HCT116 (cell line): Measurements from ENCODE around the gene NCKAP5. TPM values are rescaled to one million over a fixed set of nuclear protein-coding genes. Genes with fewer than 3 reads are reported as not detected.

Experiments used
- ATAC-seq: fragments of 200-7000 bp; cut with Tn5 transposase; 2 replicates; pipeline ENCODE4 v1.9.1; 2020; ENCODE audit warnings: mild to moderate bottlenecking, moderate library complexity
- BruUV-seq: library from RNA; stranded (reverse); fragments of 400-500 nt; replicated peaks from 2 replicates; lab custom pipeline; 2021; lab: Mats Ljungman, UMichigan
- CTCF ChIA-PET: fragments of 300-600 bp; sonication (Branson Sonifier 250); formaldehyde crosslinking; loops from one replicate; lab custom pipeline; 2021; ENCODE audit warnings: antibody characterized with exemption; lab: Charles Lee
- POLR2A ChIA-PET: fragments of 300-600, 350-600 bp; sonication (Branson Sonifier 250); formaldehyde crosslinking; loops from one replicate; lab custom pipeline; 2021; ENCODE audit warnings: antibody characterized with exemption; lab: Charles Lee
- RAD21 ChIA-PET, 2 experiments: fragments of 300-600 bp; sonication (Branson Sonifier 250); formaldehyde crosslinking; loops; one replicate each; lab custom pipeline; 2023; ENCODE audit warnings: low total read pairs in 2 of 2; ENCODE audit not compliant: uncharacterized antibody in 2 of 2, unreplicated experiment in 2 of 2, low non-redundant PET in 1 of 2; lab: Charles Lee
- DNase-seq: peaks from one replicate; pipeline ENCODE4 v3.0.0-alpha.2; 2010; ENCODE audit warnings: low read depth, low spot score
- H2AFZ ChIP-seq: fragments of 200-600 bp; shearing (Covaris generic), sonication (generic); 2 replicates; pipeline ENCODE4 v1.6.1; 2017; ENCODE audit warnings: low read depth, mixed run types, mixed read lengths, antibody characterized with exemption, low read length; ENCODE audit not compliant: poor library complexity, severe bottlenecking
- H3K27ac ChIP-seq: 2 replicates; pipeline ENCODE4 v1.5.1; 2012; ENCODE audit warnings: low read depth, low read length
- H3K27me3 ChIP-seq: fragments of 200-600 bp; sonication (generic); 2 replicates; pipeline ENCODE4 v1.6.1; 2016; ENCODE audit warnings: mixed run types, low read length, mixed read lengths; ENCODE audit not compliant: insufficient read depth
- H3K36me3 ChIP-seq, 2 experiments: fragments of 200-500 bp in 1 of 2; fragments of 200-600 bp in 1 of 2; sonication (Bioruptor generic) in 1 of 2; sonication (generic) in 1 of 2; 2 replicates each; pipeline versions ENCODE4 v1.5.1 to v1.6.1; 2014 to 2016; ENCODE audit warnings: low read length in 2 of 2, inconsistent platforms in 1 of 2, mixed read lengths in 1 of 2, mixed run types in 1 of 2; ENCODE audit not compliant: insufficient read depth in 2 of 2, control insufficient read depth in 1 of 2
- H3K4me1 ChIP-seq, 2 experiments: fragments of 200-600 bp in 1 of 2; sonication (generic) in 1 of 2; 2 replicates each; pipeline versions ENCODE4 v1.5.1 to v1.6.1; 2012 to 2017; ENCODE audit warnings: low read length in 2 of 2, inconsistent platforms in 1 of 2, mild to moderate bottlenecking in 1 of 2, mixed read lengths in 1 of 2, mixed run types in 1 of 2, moderate library complexity in 1 of 2; ENCODE audit not compliant: insufficient read depth in 2 of 2, control insufficient read depth in 1 of 2
- H3K4me2 ChIP-seq: fragments of 200-600 bp; sonication (generic); 2 replicates; pipeline ENCODE4 v1.6.1; 2017; ENCODE audit warnings: mixed run types, low read length, mixed read lengths
- H3K4me3 ChIP-seq, 2 experiments: fragments of 200-600 bp in 1 of 2; sonication (generic) in 1 of 2; replicated peaks in 1 of 2; 2 replicates each; pipeline ENCODE4 v1.5.1; 2011 to 2016; ENCODE audit warnings: low read length in 2 of 2, control low read depth in 1 of 2, low read depth in 1 of 2, mild to moderate bottlenecking in 1 of 2, mixed read lengths in 1 of 2, mixed run types in 1 of 2
- H3K79me2 ChIP-seq: fragments of 200-600 bp; sonication (generic); 2 replicates; pipeline ENCODE4 v1.6.1; 2017; ENCODE audit warnings: mild to moderate bottlenecking, mixed run types, low read length, moderate library complexity, mixed read lengths; ENCODE audit not compliant: insufficient read depth
- H3K9ac ChIP-seq: fragments of 200-600 bp; sonication (generic); 2 replicates; pipeline ENCODE4 v1.6.1; 2016; ENCODE audit warnings: low read length, mixed read lengths
- H3K9me2 ChIP-seq: fragments of 200-600 bp; sonication (generic), shearing (Covaris generic); 2 replicates; pipeline ENCODE4 v1.6.1; 2017; ENCODE audit warnings: mixed run types, mild to moderate bottlenecking, moderate library complexity; ENCODE audit not compliant: insufficient read depth
- H3K9me3 ChIP-seq, 2 experiments: fragments of 200-500 bp in 1 of 2; fragments of 200-600 bp in 1 of 2; sonication (Bioruptor generic) in 1 of 2; sonication (generic) in 1 of 2; 2 replicates each; pipeline ENCODE4 v1.6.1; 2014 to 2017; ENCODE audit warnings: low read length in 2 of 2, mixed read lengths in 2 of 2, inconsistent platforms in 1 of 2, low read depth in 1 of 2, mild to moderate bottlenecking in 1 of 2, mixed run types in 1 of 2, moderate library complexity in 1 of 2; ENCODE audit not compliant: control insufficient read depth in 1 of 2, insufficient read depth in 1 of 2
- H4K20me1 ChIP-seq: fragments of 200-600 bp; sonication (generic), shearing (Covaris generic); 2 replicates; pipeline ENCODE4 v1.6.1; 2017; ENCODE audit warnings: mixed run types, mild to moderate bottlenecking, moderate library complexity; ENCODE audit not compliant: insufficient read depth
- ATF3 ChIP-seq: IDR thresholded peaks from 2 replicates; pipeline ENCODE4 v1.6.1; 2012
- CBX3 ChIP-seq: IDR thresholded peaks from 2 replicates; pipeline ENCODE4 v1.6.1; 2012; ENCODE audit warnings: low read depth
- EZH2 ChIP-seq: fragments of 200-600 bp; sonication (generic); IDR thresholded peaks from 2 replicates; pipeline ENCODE4 v1.6.1; 2017; ENCODE audit warnings: antibody characterized with exemption, mixed run types
- FOSL1 ChIP-seq: IDR thresholded peaks from 2 replicates; pipeline ENCODE4 v1.6.1; 2012; ENCODE audit warnings: low read depth
- JUND ChIP-seq: IDR thresholded peaks from 2 replicates; pipeline ENCODE4 v1.6.1; 2012
- POLR2A ChIP-seq: IDR thresholded peaks from 2 replicates; pipeline ENCODE4 v1.7.0; 2011; ENCODE audit warnings: borderline replicate concordance; ENCODE audit not compliant: insufficient read depth, insufficient read length; ENCODE audit errors: extremely low read depth
- POLR2AphosphoS5 ChIP-seq: IDR thresholded peaks from 2 replicates; pipeline ENCODE4 v1.6.1; 2011; ENCODE audit warnings: mild to moderate bottlenecking, low read depth, low read length, moderate library complexity
- RAD21 ChIP-seq: IDR thresholded peaks from 2 replicates; pipeline ENCODE4 v1.6.1; 2012; ENCODE audit warnings: low read depth, mild to moderate bottlenecking
- SIN3A ChIP-seq: IDR thresholded peaks from 2 replicates; pipeline ENCODE4 v1.6.1; 2012; ENCODE audit warnings: low read depth
- SRF ChIP-seq: IDR thresholded peaks from 2 replicates; pipeline ENCODE4 v1.6.1; 2012; ENCODE audit warnings: low read depth
- TCF7L2 ChIP-seq: IDR thresholded peaks from 2 replicates; pipeline ENCODE4 v1.7.0; 2011; ENCODE audit warnings: borderline replicate concordance, inconsistent platforms; ENCODE audit not compliant: insufficient read depth, insufficient read length; ENCODE audit errors: extremely low read depth
- ZFX ChIP-seq: fragments of 450-650 bp; IDR thresholded peaks from 2 replicates; pipeline ENCODE4 v1.6.1; 2017
- ZNF274 ChIP-seq: fragments of 200-500 bp; sonication (Bioruptor generic); IDR thresholded peaks from 2 replicates; pipeline ENCODE4 v1.6.1; 2014; ENCODE audit warnings: mild to moderate bottlenecking, low read depth, low read length, inconsistent platforms
- intact Hi-C: fragments of 100-400 bp; cut with micrococcal nuclease; formaldehyde crosslinking; loops from 2 replicates; pipeline ENCODE4 v1.10.0; 2022
- total RNA-seq: library from RNA; stranded (reverse); gene quantifications from one replicate; pipeline ENCODE4 v1.2.1, GENCODE V29; 2021; ENCODE audit not compliant: unreplicated experiment
- TF ChIP-seq, protein P1 (sequence below): IDR thresholded peaks from 2 replicates; pipeline ENCODE4 v1.6.1; 2011; ENCODE audit warnings: mild to moderate bottlenecking, low read length, moderate library complexity; ENCODE audit not compliant: insufficient replicate concordance; ENCODE audit errors: extremely low read depth

NCKAP5 gene
- total RNA-seq, 1 experiment from 2014 or later, result 0.30 TPM

GRCh38 chr2:133523406-133523805 lies 44.9 kb downstream of the NCKAP5 start:
- ChIA-PET POLR2A (no interaction called here), RAD21 (no interaction called here), CTCF (interaction anchor here (1.0 kb wide), 1 partner anchor 257 kb away, joined by 3 read pairs; no protein-coding TSS in a partner anchor)
- no TSS peak for BruUV-seq
- H3K27ac ChIP-seq, result no peak overlapping the region
- H3K4me1 ChIP-seq, result no peaks in the 10 kb centered on the region
- H3K9me3 ChIP-seq, result no peaks in the 10 kb centered on the region
- intact Hi-C loops, result no loop called here
- H3K9me2 ChIP-seq, result no peaks in the 10 kb centered on the region
- H3K79me2 ChIP-seq, result no peaks in the 10 kb centered on the region
- H2AFZ ChIP-seq, result no peak overlapping the region
- ATAC-seq, result no peak
- no peak for TF ChIP-seq ZFX
- TF ChIP-seq, all 23 proteins: peak for 0
- DNase-seq, result no peak
- no peak overlapping the region for H3K9ac ChIP-seq
- no peak overlapping the region for H3K4me2 ChIP-seq
- H3K4me3 ChIP-seq, result no peak overlapping the region
- no peaks in the 10 kb centered on the region for H3K36me3 ChIP-seq
- H3K27me3 ChIP-seq, result no peaks in the 10 kb centered on the region
- H4K20me1 ChIP-seq, result no peaks in the 10 kb centered on the region

GRCh38 chr2:133522204-133522603 lies 46.1 kb downstream of the NCKAP5 start:
- ChIA-PET POLR2A (no interaction called here), CTCF (no interaction called here), RAD21 (no interaction called here)
- BruUV-seq, result no TSS peak
- DNase-seq (no peak), ATAC-seq (no peak)
- Histone ChIP-seq H3K9me2 (no peaks in the 10 kb centered on the region), H3K27me3 (no peaks in the 10 kb centered on the region), H3K36me3 (no peaks in the 10 kb centered on the region), H3K27ac (no peak overlapping the region), H3K4me1 (no peaks in the 10 kb centered on the region), H3K4me3 (no peak overlapping the region), H3K4me2 (no peak overlapping the region), H4K20me1 (no peaks in the 10 kb centered on the region), H2AFZ (no peak overlapping the region), H3K79me2 (no peaks in the 10 kb centered on the region), H3K9ac (no peak overlapping the region), H3K9me3 (no peaks in the 10 kb centered on the region)
- intact Hi-C loops, result no loop called here
- TF ChIP-seq SIN3A, result no peak
- TF ChIP-seq, protein P1, sequence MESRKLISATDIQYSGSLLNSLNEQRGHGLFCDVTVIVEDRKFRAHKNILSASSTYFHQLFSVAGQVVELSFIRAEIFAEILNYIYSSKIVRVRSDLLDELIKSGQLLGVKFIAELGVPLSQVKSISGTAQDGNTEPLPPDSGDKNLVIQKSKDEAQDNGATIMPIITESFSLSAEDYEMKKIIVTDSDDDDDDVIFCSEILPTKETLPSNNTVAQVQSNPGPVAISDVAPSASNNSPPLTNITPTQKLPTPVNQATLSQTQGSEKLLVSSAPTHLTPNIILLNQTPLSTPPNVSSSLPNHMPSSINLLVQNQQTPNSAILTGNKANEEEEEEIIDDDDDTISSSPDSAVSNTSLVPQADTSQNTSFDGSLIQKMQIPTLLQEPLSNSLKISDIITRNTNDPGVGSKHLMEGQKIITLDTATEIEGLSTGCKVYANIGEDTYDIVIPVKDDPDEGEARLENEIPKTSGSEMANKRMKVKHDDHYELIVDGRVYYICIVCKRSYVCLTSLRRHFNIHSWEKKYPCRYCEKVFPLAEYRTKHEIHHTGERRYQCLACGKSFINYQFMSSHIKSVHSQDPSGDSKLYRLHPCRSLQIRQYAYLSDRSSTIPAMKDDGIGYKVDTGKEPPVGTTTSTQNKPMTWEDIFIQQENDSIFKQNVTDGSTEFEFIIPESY, result no peak
- no peak for TF ChIP-seq POLR2AphosphoS5
- no peak for TF ChIP-seq ATF3
- no peak for TF ChIP-seq TCF7L2
- TF ChIP-seq JUND, result no peak
- TF ChIP-seq POLR2A, result no peak
- no peak for TF ChIP-seq FOSL1
- no peak for TF ChIP-seq CBX3
- TF ChIP-seq EZH2, result no peak
- TF ChIP-seq RAD21, result no peak
- TF ChIP-seq ZNF274, result no peak
- no peak for TF ChIP-seq ZFX
- TF ChIP-seq SRF, result no peak
